Fibroblast of villous mesenchyme (primary cell): ENCODE measurements around the gene CLN5. TPM values are rescaled to one million over a fixed set of nuclear protein-coding genes. Genes with fewer than 3 reads are reported as not detected.

Experiments used
- DNase-seq: peaks from one replicate; pipeline ENCODE4 v3.0.0-alpha.2; 2010; ENCODE audit warnings: low read depth
- H3K4me3 ChIP-seq: 2 replicates; pipeline ENCODE4 v1.5.1; 2011; ENCODE audit warnings: low read depth, mild to moderate bottlenecking, low read length
- total RNA-seq: library from RNA; depleted of rRNA; stranded (reverse); fragments of >200 nt; gene quantifications from 2 replicates; pipeline ENCODE4 v1.2.3, GENCODE V29; 2012
- TF ChIP-seq, protein P1 (sequence below): IDR thresholded peaks from 2 replicates; pipeline ENCODE4 v1.5.1; 2012; ENCODE audit warnings: low read depth, mild to moderate bottlenecking, low read length; ENCODE audit not compliant: insufficient read depth

Gene CLN5
- total RNA-seq, 1 donor, result 38.4 TPM

DNA sequence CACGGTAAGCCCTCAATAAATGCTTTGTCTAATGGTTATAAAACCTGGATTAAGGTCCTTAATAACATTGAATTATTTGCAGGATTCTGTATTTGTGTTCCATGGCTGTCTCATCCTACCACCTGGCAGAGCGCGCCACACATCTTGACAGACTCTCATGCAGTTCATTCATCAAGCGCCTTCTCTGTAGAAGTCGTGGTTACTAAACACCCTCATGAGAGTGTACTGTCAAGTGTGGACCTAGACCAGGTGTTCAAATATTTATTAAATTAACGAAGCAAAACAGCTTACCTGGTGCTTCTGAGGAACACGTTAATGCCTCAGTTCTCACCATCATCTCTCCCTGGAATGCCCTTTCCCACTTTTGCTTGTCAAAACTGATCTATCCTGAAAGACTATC is 48.2 kb downstream of the CLN5 start:
- no peak for DNase-seq
- TF ChIP-seq, protein P1, sequence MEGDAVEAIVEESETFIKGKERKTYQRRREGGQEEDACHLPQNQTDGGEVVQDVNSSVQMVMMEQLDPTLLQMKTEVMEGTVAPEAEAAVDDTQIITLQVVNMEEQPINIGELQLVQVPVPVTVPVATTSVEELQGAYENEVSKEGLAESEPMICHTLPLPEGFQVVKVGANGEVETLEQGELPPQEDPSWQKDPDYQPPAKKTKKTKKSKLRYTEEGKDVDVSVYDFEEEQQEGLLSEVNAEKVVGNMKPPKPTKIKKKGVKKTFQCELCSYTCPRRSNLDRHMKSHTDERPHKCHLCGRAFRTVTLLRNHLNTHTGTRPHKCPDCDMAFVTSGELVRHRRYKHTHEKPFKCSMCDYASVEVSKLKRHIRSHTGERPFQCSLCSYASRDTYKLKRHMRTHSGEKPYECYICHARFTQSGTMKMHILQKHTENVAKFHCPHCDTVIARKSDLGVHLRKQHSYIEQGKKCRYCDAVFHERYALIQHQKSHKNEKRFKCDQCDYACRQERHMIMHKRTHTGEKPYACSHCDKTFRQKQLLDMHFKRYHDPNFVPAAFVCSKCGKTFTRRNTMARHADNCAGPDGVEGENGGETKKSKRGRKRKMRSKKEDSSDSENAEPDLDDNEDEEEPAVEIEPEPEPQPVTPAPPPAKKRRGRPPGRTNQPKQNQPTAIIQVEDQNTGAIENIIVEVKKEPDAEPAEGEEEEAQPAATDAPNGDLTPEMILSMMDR, result no peak
- H3K4me3 ChIP-seq, result no peak overlapping the region

DNA sequence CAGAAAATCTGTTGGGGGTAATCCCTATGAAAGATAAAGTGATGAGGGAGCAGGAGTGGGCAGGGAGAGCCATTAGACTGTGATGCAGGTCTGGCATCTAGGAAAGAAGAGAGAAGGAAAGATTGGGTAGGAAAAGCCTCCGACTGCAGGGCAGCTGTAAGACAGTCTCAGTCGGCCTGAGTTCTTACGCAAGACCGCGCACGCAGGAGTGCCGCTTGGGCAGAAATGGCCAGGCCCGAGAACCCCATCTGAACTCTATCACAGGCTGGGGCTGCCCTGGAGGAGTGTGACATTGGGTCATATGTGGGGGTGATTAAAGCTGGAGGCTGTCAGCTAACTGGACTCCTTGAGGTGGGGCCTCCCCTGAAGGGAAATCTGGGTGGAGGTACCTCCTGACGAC is 49.0 kb downstream of the CLN5 start:
- H3K4me3 ChIP-seq, result no peak overlapping the region
- TF ChIP-seq, protein P1, result no peak
- no peak for DNase-seq

DNA sequence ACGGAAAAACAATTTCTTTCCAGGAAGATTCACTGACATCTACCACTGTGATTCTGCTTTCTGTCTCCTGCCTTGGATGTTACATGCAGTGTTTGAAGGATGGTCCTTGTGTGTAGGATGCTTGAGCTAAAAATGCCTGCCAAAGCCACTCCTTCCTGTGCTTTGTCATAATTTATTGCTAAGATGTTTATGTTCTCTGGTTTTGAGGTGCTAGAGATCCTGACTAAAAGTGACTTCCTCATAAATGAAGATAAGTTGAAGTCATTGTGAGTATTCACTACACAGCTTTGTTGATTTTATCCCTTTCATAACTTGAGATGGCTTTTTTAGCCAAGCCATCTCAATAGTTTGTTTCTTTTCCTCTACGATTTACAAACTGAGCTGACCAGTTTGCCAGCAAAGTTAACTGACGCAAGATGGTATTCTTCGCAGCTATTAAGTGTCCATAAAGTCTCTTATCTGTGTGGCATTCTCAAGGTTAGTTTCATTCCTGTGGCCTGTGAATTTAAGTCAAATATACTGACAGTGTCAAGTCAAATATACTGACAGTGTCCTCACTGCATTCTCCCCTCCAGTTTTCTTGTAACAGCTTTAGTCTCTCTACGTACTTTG is 50.8 kb downstream of the CLN5 start:
- TF ChIP-seq, protein P1, result no peak
- no peak overlapping the region for H3K4me3 ChIP-seq
- DNase-seq, result no peak

DNA sequence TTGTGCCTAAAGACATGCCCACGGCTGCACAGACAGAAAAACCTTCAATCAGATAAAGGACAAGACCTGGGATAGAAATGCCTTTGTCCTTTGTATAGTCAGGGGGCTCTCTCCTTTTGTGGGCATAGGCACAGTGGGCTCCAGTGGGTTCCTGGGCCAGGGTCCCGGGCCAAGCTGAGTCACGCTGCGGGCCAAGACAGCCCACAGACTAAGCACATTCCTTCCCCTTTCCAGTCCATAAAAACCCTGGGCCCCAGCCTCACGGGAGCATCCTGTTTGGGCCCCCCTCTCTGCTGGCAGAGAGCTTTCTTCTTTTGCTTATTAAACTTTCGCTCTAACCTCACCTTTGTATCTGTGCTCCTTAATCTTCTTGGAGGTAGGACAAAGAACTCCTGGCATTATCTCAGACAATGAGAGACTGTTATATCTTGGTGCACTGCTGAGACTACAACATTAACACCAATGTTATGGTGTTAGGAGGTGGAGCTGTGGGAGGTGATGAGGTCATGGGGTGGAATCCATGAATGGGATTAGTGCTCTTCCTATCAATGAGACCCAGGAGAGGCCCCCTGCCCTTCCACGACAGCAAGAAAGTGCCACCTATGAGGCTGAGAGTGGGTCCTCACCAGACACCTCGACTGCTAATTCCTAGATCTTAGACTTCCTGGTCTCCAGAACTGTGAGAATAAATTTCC is 55.9 kb downstream of the CLN5 start:
- DNase-seq, result no peak
- TF ChIP-seq, protein P1, result no peak
- H3K4me3 ChIP-seq, result no peak overlapping the region

DNA sequence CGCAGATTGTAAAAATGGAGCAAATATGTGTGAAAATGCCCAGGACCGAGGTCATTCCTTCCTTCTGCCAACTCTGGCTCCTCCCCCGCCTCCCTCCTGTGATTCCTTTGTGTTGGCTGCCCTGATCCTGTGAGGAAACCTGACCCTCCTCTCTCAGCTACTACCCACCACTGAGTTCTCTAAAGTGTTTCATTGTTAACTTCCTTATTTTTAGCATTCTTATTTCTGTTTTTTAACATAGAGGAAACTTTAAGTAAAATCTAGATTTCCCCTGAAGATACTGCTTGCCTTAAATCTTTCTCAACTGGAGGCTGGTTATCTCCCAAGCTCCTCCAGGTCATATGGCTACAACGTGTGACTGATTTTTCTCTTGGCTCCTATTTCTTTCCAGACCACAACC is 56.8 kb downstream of the CLN5 start:
- TF ChIP-seq, protein P1, result no peak
- no peak overlapping the region for H3K4me3 ChIP-seq
- DNase-seq, result no peak

DNA sequence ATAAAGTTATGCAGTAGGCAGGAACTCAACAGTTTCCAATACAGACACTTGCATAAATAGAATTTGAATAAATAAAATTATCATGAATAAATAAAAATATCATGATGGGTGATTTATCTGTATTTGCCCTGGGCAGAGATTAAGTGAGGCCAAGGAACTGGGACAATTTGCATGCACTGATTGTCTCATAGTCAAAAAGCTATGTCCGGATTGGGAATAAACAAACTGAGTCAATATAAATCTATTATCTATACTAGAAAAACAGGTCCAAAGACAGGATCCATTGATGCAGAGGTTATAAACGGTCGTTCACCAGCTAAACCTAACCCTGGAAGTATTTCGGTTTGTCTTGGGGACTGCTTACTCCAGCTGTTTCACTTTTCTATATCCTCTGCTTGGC is 61.3 kb downstream of the CLN5 start:
- TF ChIP-seq, protein P1, result no peak
- no peak overlapping the region for H3K4me3 ChIP-seq
- DNase-seq, result no peak

Other genes starting within 250 kb of the CLN5 start
- gene KCTD12, start 105.7 kb upstream of the CLN5 start, total RNA-seq, result 16.1 and 18.6 TPM in 2 replicates
- not detected in 2 replicates for gene ACOD1, start 43.6 kb upstream of the CLN5 start, total RNA-seq
- gene FBXL3, start 35.1 kb downstream of the CLN5 start, total RNA-seq, result 53.1 and 61.3 TPM in 2 replicates